ENCODE data around the gene GPX6.

The GPX6 gene, protein sequence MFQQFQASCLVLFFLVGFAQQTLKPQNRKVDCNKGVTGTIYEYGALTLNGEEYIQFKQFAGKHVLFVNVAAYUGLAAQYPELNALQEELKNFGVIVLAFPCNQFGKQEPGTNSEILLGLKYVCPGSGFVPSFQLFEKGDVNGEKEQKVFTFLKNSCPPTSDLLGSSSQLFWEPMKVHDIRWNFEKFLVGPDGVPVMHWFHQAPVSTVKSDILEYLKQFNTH

DNA sequence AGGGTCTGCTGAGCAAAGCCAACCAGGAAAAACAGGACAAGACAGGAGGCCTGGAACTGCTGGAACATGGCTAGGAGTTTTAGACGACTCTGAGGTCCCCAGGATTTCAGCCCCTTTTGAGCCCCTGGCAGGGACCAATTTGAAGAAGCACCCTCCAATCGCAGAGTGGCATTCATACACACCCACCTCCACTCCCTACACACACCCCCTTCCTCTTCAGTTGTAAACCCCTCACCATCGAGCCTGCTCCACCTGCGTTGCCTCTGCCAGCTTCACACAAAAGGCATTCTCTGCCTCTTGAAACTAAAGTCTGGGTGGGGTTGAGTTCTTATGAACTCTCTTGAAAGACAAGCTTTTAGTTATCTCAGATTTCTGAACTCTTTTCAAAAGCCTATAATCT is at the start of gene GPX6:
TSS of gene GPX6 (minus strand) at position 118 of the 400 bp plus-strand sequence. CDS start at position 68, 50 bp downstream.
- H3K36me3 ChIP-seq (ENCODE audit: control insufficient read depth in 2 of 2, insufficient read depth in 1 of 2, low read length in 2 of 2): no peaks in the 10 kb centered on the region
- ChIA-PET POLR2A (no interaction called here), CTCF (interaction anchor here (0.6 to 1.4 kb wide), 4 partner anchors 16 to 70 kb away, joined by 3 to 4 read pairs (median 4); no protein-coding TSS in a partner anchor)
- H3K9me3 ChIP-seq (ENCODE audit: control insufficient read depth, insufficient read depth, low read depth, low read length): no peaks in the 10 kb centered on the region
- H3K4me3 ChIP-seq (ENCODE audit: low read depth, low read length): no peak within 1 kb of the TSS
- TF ChIP-seq ZNF133 (tag by site-specific recombination; IDR thresholded peaks at IDR 0.05) (no peak), ZNF596 (tag by site-specific recombination; IDR thresholded peaks at IDR 0.05) (no peak), KLF10 (tag by site-specific recombination; IDR thresholded peaks at IDR 0.05) (peak; percentile 50), ZNF843 (tag by site-specific recombination; IDR thresholded peaks at IDR 0.05) (no peak), ZNF777 (tag by site-specific recombination; IDR thresholded peaks at IDR 0.05; ENCODE audit: borderline replicate concordance) (no peak)
- TF ChIP-seq, protein P1, sequence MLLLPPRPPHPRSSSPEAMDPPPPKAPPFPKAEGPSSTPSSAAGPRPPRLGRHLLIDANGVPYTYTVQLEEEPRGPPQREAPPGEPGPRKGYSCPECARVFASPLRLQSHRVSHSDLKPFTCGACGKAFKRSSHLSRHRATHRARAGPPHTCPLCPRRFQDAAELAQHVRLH (tag by site-specific recombination; IDR thresholded peaks at IDR 0.05): no peak
- TF ChIP-seq, protein P2, sequence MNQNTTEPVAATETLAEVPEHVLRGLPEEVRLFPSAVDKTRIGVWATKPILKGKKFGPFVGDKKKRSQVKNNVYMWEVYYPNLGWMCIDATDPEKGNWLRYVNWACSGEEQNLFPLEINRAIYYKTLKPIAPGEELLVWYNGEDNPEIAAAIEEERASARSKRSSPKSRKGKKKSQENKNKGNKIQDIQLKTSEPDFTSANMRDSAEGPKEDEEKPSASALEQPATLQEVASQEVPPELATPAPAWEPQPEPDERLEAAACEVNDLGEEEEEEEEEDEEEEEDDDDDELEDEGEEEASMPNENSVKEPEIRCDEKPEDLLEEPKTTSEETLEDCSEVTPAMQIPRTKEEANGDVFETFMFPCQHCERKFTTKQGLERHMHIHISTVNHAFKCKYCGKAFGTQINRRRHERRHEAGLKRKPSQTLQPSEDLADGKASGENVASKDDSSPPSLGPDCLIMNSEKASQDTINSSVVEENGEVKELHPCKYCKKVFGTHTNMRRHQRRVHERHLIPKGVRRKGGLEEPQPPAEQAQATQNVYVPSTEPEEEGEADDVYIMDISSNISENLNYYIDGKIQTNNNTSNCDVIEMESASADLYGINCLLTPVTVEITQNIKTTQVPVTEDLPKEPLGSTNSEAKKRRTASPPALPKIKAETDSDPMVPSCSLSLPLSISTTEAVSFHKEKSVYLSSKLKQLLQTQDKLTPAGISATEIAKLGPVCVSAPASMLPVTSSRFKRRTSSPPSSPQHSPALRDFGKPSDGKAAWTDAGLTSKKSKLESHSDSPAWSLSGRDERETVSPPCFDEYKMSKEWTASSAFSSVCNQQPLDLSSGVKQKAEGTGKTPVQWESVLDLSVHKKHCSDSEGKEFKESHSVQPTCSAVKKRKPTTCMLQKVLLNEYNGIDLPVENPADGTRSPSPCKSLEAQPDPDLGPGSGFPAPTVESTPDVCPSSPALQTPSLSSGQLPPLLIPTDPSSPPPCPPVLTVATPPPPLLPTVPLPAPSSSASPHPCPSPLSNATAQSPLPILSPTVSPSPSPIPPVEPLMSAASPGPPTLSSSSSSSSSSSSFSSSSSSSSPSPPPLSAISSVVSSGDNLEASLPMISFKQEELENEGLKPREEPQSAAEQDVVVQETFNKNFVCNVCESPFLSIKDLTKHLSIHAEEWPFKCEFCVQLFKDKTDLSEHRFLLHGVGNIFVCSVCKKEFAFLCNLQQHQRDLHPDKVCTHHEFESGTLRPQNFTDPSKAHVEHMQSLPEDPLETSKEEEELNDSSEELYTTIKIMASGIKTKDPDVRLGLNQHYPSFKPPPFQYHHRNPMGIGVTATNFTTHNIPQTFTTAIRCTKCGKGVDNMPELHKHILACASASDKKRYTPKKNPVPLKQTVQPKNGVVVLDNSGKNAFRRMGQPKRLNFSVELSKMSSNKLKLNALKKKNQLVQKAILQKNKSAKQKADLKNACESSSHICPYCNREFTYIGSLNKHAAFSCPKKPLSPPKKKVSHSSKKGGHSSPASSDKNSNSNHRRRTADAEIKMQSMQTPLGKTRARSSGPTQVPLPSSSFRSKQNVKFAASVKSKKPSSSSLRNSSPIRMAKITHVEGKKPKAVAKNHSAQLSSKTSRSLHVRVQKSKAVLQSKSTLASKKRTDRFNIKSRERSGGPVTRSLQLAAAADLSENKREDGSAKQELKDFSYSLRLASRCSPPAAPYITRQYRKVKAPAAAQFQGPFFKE (tag by site-specific recombination; IDR thresholded peaks at IDR 0.05; ENCODE audit: borderline replicate concordance): no peak
- TF ChIP-seq, protein P3, sequence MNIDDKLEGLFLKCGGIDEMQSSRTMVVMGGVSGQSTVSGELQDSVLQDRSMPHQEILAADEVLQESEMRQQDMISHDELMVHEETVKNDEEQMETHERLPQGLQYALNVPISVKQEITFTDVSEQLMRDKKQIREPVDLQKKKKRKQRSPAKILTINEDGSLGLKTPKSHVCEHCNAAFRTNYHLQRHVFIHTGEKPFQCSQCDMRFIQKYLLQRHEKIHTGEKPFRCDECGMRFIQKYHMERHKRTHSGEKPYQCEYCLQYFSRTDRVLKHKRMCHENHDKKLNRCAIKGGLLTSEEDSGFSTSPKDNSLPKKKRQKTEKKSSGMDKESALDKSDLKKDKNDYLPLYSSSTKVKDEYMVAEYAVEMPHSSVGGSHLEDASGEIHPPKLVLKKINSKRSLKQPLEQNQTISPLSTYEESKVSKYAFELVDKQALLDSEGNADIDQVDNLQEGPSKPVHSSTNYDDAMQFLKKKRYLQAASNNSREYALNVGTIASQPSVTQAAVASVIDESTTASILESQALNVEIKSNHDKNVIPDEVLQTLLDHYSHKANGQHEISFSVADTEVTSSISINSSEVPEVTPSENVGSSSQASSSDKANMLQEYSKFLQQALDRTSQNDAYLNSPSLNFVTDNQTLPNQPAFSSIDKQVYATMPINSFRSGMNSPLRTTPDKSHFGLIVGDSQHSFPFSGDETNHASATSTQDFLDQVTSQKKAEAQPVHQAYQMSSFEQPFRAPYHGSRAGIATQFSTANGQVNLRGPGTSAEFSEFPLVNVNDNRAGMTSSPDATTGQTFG (tag by site-specific recombination; IDR thresholded peaks at IDR 0.05; ENCODE audit: borderline replicate concordance): no peak
- no peaks in the 10 kb centered on the region for H3K4me1 ChIP-seq (ENCODE audit: control insufficient read depth, insufficient read depth, low read length)
- H3K27ac ChIP-seq (ENCODE audit: extremely low read depth, low read depth, low read length): no peak within 1 kb of the TSS

DNA sequence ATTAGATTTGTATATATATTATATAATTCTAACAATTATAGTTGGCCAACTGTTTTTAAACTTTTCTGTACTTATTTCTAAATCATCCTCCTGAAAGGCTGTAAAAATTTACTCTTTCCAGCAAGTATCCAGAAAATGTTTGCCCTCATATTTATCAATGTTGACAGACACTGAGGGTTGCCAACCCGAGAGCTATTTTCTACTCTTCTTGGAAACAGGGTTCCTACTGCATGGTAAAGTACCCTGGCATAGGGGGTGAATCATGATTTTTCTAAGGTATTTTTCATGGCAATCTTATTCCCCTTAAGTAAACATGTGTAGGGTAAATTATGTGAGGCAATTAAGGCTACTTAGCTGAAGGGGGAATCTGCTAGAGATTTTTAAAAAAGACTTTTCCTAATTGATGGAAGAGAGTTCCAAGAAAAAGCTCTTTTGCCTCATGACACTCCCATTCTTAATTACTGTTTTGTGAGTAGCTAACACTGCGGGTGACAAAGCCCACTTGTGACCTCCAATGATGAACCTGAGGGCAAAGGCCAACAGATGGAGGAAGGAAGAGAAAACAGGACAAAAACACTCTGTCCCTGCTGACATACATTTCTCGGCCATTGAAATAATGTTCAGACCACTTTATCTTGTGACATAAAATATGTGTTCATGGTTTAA is 48.0 kb upstream of the GPX6 start:
- CTCF ChIA-PET: interaction anchor here (0.9 to 1.0 kb wide), 3 partner anchors 9 to 21 kb away, joined by 4 to 5 read pairs (median 4); no protein-coding TSS in a partner anchor
- H3K4me3 ChIP-seq (ENCODE audit: low read depth, low read length): no peak overlapping the region

More for the DNA sequence above, 48.0 kb upstream of the GPX6 start:
- Histone ChIP-seq H3K9me3 (ENCODE audit: control insufficient read depth, insufficient read depth, low read depth, low read length) (no peaks in the 10 kb centered on the region), H3K36me3 (ENCODE audit: control insufficient read depth in 2 of 2, insufficient read depth in 1 of 2, low read length in 2 of 2) (no peaks in the 10 kb centered on the region), H3K27ac (ENCODE audit: extremely low read depth, low read depth, low read length) (no peak overlapping the region), H3K4me1 (ENCODE audit: control insufficient read depth, insufficient read depth, low read length) (no peaks in the 10 kb centered on the region)
- TF ChIP-seq, protein P4, sequence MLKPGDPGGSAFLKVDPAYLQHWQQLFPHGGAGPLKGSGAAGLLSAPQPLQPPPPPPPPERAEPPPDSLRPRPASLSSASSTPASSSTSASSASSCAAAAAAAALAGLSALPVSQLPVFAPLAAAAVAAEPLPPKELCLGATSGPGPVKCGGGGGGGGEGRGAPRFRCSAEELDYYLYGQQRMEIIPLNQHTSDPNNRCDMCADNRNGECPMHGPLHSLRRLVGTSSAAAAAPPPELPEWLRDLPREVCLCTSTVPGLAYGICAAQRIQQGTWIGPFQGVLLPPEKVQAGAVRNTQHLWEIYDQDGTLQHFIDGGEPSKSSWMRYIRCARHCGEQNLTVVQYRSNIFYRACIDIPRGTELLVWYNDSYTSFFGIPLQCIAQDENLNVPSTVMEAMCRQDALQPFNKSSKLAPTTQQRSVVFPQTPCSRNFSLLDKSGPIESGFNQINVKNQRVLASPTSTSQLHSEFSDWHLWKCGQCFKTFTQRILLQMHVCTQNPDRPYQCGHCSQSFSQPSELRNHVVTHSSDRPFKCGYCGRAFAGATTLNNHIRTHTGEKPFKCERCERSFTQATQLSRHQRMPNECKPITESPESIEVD (tag by site-specific recombination; IDR thresholded peaks at IDR 0.05): 0 out of 2 replicates have a peak, but pooled peaks have one; percentile 29
- TF ChIP-seq MYNN (tag by site-specific recombination; IDR thresholded peaks at IDR 0.05; ENCODE audit: borderline replicate concordance): no peak
- POLR2A ChIA-PET: no interaction called here
